ENCODE data around the gene RASA1.
"Not testable (repeated sequence)": the region's sequence is repeated elsewhere in the genome, so short reads cannot be mapped to it uniquely, and the experiment has no call there.

Gene RASA1

DNA sequence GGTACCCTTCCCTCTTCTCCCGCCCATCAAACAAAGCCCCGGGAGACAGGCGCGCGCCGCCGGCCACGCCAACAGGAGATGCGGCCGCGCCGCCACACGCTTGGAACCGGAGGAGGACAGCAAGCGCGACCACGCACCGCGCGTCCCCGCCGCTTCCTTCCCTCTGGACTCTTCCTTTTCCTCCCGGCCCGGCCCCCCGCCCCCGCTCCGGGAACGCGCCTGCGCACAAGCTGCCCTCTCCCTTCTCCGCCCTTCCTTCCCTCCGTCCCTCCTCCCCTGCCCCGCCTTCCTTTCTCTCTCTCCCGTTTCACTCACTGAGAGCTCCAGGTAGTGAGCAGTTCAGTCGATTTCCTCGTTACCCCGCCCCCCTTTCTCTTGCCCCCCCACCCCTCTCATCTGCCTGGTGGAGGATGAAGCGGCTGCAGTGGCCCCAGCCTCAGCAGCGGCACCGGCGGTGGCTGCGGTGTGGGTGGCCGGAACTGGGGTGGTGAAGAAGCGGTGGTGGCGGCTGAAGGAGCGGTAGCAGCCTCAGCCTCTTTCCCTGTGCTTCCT is at the start of gene RASA1:
Gene RASA1 (plus strand): TSS at position 310 of the 552 bp plus-strand sequence. CDS start 569 bp downstream, outside the sequence.
- peak; percentile 77 to 79 (median 77) for DNase-seq (ENCODE audit: low read depth in 2 of 3, low spot score in 2 of 3)

DNA sequence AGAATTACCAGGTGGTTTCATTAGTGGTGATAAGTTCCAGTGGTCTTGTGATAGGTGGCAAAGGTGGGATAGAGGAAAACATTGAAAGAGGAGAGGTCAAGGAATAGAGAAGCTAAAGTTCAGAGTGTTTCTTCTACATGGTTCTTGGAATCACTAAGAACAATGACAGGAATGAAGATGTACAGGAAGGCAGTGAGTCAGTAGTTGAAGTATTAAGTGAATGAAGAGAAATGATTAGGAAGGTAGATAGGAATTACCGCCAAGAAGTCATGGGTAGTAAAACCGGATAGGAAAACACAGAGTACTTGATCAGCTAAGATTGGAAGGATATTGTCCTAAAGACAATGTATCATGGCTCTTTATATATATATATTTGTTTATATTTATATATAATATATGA is 37.9 kb upstream of the RASA1 start:
- no peak for DNase-seq (ENCODE audit: low read depth in 2 of 3, low spot score in 2 of 3)

DNA sequence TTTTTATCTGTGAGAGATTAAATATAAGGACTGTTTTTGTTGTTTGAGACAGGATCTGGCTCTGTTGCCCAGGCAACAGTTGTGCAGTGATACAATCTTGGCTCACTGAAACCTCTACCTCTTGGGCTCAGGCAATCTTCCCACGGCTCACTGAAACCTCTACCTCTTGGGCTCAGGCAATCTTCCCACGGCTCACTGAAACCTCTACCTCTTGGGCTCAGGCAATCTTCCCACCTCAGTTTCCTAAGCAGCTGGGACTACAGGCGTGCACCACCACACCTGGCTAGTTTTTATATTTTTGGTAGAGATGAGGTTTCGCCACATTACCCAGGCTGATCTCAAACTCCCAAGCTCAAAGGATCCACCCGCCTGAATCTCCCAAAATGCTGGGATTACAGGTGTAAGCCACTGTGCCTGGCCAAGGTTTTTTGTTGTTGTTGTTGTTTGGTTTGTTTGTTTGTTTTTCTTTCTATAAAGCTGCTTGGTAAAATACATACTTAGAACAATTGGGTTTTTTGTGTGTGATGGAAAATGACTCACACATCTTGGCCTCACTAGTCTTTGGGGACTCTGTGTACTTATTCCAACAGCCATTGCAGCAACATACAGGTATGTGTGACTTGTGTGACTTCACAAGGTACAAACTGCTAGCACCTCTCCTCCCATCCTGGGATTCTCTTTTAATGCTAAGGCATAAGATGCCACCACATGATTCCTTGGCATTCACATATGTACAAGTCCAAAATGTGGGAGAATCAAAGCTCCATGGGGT is 36.5 kb upstream of the RASA1 start:
- no peak for DNase-seq (ENCODE audit: low read depth in 2 of 3, low spot score in 2 of 3)

DNA sequence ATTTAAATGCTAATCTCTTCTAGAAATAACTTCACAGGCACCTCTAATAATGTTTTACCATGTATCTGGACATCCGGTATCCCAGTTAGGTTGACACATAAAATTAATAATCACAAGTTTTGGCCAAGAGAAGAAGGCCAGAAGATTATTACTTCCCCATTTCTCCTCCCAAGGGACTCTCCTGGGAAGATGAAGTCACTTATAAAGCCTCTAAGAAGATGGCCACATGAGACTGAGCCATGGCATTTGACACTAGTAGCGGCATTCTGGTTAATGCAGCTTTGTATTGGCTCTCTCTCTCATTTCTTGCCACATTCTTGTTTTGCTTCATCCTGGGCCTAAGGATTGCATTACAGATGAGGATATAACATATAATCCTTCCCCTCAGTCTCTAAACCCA is 34.5 kb upstream of the RASA1 start:
- DNase-seq (ENCODE audit: low read depth in 2 of 3, low spot score in 2 of 3) = no peak

DNA sequence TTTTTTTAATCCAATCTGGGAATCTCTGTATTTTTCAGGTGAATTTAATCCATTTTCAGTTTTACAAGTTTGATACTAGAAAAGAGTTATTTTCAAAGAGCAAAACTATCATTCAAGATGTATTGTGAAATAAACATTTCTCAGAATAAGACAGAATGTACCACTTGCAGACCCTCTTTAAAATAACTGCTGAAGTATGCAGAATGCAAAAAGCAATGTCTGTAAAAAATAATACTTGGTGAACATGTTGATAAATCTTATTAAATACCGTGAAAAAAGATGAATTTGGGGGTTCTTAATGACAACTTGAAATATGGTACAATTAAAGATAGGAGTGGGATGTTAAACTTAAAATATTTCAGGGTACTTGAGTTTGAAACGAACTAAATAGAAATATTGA is 26.1 kb upstream of the RASA1 start:
- no peak for DNase-seq (ENCODE audit: low read depth in 2 of 3, low spot score in 2 of 3)

DNA sequence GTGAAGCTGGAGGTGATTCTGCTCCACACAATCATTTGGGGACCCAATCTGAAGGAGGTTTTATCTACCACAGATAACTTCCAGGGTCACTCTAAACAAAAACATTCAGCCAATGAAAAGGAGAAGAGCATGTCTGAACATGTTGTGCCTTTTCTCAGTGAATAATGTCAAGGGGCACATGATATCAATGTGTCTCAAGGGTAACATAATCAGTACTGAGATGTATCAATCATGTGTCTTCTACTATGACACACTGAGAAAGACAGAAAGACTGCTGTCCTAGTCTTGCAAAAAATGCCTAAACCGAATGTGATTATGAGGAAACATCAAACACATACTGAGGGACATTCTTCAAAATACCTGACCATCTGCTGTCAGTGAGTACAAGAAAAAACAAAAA is 25.4 kb upstream of the RASA1 start:
- no peak for DNase-seq (ENCODE audit: low read depth in 2 of 3, low spot score in 2 of 3)

DNA sequence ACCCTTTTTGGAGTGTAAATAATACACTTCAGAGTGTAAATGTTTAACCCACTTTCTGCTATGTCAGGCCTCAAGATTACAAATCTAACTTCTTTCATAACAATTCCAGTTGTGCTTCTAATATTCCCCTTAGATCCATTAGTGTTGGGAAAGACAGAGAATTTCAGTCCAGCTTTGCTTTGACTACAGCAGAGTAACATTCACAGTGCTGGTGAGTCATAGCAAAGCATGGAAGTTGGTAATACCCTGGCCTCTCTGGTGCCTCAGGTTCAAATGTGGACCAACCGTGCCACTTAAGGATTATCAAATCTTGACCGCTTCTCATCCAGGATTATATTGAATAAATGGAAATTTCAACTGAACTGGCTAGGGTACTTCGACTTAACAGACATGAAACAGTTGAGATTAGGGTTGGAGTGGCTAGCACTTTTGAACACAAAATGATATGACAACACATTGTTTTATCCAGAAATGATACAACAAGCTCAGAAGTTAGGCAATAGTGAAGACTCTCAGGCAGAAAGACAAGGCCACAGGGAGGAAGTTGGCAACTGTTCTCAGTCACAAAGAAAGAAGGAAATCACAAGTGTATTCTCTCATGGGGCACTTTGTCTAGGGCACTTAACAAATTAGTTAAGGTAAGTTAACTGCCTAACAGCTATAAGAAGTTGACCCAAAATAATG is 24.4 kb upstream of the RASA1 start:
- DNase-seq (ENCODE audit: low read depth in 2 of 3, low spot score in 2 of 3) = no peak

DNA sequence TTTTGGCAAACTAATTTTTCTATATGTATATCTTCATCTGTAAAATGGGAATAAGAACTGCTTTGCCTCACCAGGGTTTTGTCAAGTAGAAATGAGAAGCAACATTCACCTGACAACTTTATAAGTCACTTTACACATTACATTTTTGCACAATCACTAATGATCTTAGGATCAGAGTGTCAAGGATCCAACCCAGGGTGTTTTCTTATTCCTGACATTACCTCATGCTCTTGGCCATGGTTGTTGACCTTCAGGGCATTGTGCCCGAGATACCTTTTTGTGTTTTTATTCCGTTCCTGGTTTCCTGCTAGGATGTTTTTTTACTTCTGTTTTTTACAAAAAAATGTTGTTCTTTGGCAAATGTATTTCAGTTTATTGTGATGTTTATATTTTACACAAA is 22.2 kb upstream of the RASA1 start:
- DNase-seq (ENCODE audit: low read depth in 2 of 3, low spot score in 2 of 3) = no peak

DNA sequence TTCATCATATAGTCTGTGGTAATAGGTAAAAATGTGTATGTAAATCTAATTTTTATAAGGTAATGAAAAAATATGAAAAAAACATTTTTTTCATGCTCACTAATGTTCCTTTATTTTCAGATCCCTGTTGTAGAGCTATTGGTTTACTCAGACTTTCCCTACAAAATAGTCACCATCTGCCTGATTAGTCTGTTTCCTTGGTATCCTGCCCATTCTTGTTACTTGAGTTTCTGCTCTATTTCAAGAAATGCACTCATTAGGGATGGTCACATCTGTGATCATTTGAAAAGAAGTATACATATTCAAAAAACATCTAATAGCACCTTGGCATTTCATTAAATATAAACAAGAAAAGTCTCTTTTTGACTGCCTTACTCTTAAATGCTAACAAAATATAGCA is 21.6 kb upstream of the RASA1 start:
- DNase-seq (ENCODE audit: low read depth in 2 of 3, low spot score in 2 of 3) = no peak

DNA sequence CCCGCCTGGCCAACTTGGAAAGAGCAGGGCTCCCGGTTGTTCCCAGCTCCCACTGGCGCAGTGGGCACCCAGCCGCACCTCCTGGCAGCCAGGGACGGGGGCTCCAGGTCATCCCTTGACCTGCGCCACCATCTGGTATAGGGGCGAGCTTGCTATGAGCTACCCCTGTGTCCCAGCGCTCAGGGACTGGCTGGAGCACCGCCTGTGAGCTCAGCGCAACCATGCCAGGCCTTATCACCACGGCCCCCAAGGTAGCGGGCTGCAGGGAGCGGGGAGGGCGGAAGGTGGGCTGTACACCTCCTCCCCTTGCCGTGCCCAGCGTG is 15.4 kb upstream of the RASA1 start:
- DNase-seq (ENCODE audit: low read depth in 2 of 3, low spot score in 2 of 3) = no peak

DNA sequence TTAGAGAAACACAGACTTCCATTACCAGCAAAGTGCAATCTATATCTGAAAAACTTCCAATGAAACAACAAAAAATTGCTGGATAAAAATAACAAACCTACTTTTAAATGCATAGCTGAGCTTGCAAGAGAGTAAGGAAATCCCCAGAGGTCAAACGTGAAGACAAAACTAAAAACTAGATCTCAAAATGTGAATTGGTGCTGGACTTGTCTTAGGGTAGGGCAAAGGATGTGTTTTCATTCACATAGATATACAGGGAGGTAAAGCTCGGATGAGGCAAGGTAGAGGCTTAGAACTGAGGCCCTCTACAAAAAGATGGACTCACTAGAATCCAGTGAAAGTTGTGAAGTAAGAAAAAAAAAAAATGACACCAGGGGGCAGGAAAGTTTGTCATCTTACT is 13.6 kb upstream of the RASA1 start:
- DNase-seq (ENCODE audit: low read depth in 2 of 3, low spot score in 2 of 3) = no peak

DNA sequence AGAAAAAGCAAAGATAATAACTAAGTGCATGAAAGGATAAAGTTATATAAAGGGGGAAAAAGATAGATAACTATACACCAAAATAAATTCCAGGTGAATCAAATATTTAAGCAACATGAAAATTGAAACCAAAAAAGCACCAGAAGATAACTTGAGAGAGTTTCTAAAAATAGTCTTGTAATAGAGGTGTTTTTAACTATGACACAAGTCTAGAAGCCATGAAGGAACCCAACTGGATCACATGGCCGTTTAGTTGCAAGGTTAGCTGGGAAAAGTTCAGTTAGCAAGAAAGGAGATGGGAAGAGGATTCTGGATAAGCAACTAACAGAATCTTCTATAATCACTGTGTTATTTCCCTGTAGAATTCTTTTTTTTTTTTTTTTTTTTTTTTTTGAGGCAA is 9.2 kb upstream of the RASA1 start:
- DNase-seq (ENCODE audit: low read depth in 2 of 3, low spot score in 2 of 3) = no peak

DNA sequence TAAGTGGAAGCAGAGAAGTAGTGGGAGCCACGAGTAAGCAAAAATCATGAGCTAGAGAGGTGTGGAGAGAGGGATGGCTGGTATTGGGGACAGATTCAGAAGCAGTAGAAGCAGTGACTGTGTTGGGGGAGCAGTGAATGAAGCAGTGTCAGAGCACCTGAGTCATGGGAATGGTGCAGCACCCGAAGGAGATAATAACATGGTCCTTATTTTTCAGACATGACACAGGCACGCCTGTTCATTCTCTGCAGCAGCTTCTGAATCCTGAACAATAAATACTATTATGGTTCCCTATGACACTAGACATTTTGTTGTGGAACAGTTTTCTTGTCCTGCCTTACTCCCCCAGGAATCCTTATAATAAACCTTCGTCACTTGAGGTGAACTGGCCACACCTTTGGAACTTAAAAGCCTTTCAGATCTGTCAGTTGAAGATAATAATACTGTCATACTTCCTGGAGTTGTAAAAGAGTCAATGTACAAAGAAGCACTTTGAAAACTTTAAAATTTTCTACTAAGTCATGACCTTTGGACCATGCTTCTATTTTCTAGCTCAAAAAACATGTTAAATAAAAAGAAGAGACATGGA is 7.0 kb upstream of the RASA1 start:
- DNase-seq (ENCODE audit: low read depth in 2 of 3, low spot score in 2 of 3) = no peak

DNA sequence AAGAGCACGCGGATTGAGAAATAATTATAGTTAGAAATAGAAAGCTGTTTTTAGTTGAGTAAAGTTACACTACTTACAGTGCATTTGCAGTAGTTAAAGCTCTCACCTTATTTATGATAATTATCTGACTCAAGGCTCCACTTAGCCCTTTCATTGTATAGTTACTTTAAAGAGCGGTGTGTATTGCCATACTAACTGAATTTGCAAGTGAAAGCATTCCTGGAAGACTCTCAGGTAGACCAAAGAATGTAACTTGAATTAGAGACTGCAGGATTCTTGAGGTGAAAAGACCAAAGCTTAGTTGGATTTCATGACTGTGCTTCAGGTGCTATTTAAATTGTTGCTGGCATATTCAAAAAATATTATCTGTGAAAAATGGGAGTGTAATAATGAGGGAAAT is 4.2 kb upstream of the RASA1 start:
- no peak for DNase-seq (ENCODE audit: low read depth in 2 of 3, low spot score in 2 of 3)

DNA sequence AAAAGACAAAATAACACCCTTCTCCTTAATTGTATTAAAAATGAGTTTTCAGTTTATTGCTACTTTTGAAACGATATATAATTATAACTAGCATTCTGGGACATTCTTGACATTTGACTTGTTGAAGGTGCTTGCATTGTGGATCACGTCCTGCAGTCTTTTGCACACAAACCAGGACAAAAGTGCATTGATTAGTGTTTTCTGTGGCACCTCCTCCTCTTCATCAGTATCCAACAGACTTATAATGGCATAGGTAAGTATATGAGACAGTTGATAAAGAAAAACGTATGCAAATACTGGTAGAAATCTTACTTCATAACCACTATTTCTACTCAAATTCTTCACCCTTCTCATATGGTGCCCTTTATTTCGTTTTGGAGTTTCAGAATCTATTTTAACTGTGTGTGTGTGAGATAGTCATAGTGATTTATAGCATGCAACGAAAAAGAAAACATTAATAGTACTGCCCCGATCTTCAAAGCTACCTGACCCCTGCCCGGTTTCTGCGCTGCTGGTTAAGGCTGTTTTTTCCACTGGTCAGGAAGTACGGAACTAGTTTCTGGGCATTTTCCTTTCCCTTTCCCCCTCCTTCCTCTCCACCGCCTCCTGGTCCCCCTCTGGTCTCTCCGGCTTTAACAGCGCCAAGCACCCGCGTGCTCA is 639 bp upstream of the RASA1 start:
- DNase-seq (ENCODE audit: low read depth in 2 of 3, low spot score in 2 of 3) = no peak

DNA sequence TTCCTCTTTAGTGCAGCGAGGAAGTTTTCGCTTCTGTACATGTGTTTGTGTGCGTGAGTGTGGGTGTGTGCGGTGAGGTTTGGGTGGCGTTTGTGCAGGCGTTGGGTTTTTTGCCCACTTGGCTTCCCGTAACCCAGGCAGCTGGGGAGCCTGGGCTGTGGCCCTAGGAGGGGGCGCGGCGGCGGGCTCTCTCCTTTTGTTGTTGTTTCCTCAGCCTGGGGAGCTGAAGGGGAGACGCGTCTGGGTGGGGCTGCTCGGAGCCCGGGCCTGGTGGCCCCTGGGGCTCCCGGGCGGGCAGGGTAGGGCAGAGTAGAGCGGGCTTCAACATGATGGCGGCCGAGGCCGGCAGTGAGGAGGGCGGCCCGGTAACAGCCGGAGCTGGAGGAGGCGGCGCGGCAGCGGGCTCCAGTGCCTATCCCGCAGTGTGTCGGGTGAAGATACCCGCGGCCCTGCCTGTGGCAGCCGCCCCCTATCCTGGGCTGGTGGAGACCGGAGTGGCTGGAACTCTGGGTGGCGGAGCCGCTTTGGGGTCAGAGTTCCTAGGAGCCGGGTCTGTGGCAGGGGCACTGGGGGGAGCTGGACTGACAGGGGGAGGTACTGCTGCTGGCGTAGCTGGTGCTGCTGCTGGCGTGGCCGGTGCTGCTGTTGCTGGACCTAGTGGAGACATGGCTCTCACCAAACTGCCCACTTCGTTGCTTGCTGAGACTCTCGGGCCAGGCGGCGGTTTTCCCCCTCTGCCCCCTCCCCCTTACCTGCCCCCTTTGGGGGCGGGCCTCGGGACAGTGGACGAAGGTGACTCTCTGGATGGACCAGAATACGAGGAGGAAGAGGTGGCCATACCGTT is 665 bp downstream of the RASA1 start:
- DNase-seq (ENCODE audit: low read depth in 2 of 3, low spot score in 2 of 3) = peak in 2 of 3 experiments; percentile 50 to 69

DNA sequence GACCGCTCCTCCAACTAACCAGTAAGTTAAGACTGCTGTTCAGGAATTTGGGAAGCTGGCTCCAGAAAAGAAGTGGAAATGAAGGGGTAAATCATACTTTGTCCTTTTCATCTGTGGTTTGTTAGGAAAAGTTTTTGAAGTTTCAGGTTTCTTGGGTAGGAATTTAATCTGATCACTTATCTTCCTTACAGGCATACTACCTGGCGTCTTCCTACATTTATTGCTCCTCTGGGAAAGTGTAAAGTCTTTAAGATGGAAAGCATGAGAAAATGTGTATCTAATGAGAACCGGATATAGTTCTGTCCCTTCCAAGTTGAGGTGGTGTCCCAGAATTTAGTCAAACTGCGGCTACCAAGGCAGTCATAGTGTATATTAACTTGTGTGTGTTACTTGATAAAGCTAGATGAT is 1.3 kb downstream of the RASA1 start:
- DNase-seq (ENCODE audit: low read depth in 2 of 3, low spot score in 2 of 3) = no peak

DNA sequence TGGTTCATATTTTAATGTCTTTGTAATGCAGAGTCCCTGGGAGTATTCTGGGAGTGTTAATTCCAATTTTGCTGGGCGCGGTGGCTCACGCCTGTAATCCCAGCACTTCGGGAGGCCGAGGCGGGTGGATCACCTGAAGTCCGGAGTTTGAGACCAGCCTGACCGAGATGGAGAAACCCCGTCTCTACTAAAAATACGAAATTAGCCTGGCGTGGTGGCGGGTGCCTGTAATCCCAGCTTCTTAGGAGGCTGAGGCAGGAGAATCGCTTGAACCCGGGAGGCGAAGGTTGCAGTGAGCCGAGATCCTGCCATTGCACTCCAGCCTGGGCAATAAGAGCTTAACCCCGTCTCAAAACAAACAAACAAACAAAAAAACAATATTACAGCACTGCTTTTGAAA is 3.2 kb downstream of the RASA1 start:
- DNase-seq (ENCODE audit: low read depth in 2 of 3, low spot score in 2 of 3) = not testable (repeated sequence)

DNA sequence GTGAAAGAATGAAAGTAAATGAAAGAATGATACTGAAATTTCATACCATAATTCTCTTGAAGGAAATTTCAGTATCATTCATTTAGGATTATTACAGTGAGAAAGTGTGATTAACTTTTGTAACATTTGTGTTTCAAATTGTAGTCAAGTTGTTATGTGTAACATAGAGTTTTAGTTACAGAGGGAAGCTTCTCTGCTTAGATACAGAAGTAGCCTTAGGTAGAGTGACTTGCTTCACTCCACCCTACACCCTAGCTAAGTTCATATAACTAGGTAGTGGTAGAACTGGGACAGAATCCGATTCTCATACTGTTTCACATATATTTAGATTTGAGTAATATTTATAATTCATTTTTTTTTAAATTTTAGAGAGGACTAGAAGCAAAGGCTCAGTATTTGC is 9.0 kb downstream of the RASA1 start:
- no peak for DNase-seq (ENCODE audit: low read depth in 2 of 3, low spot score in 2 of 3)

DNA sequence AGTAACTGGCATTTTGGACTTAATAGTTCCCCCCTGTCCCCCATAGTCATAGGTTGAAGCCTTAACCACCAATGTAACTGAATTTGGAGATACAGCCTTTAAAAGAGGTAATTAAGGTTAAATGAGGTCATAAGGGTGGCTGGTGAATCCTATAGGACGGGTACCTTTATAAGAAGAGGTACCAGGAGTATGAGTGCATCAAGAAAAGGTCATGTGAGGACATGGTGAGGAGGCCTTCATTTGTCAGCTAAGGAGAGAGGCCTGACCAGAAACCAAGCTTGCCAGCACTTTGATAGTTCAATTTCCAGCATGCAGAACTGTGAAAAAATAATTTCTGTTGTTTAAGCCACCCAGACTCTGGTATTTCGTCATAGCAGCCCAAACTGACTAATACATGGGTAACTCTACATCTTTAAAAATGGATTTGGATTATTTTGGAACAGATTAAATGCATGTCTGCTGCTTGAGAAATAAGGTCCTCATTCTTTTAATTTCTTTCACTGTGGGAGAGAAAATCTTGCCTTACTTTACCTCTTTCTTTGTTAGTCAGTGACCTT is 9.7 kb downstream of the RASA1 start:
- no peak for DNase-seq (ENCODE audit: low read depth in 2 of 3, low spot score in 2 of 3)

Data from activated CD8-positive, alpha-beta memory T cell treated with anti-CD3 and anti-CD28 coated beads for 48 hours (primary cell).